Measurements from ENCODE around the gene NCR3LG1.
"Not testable (repeated sequence)": the region's sequence is repeated elsewhere in the genome, so short reads cannot be mapped to it uniquely, and the experiment has no call there.

Gene NCR3LG1

DNA sequence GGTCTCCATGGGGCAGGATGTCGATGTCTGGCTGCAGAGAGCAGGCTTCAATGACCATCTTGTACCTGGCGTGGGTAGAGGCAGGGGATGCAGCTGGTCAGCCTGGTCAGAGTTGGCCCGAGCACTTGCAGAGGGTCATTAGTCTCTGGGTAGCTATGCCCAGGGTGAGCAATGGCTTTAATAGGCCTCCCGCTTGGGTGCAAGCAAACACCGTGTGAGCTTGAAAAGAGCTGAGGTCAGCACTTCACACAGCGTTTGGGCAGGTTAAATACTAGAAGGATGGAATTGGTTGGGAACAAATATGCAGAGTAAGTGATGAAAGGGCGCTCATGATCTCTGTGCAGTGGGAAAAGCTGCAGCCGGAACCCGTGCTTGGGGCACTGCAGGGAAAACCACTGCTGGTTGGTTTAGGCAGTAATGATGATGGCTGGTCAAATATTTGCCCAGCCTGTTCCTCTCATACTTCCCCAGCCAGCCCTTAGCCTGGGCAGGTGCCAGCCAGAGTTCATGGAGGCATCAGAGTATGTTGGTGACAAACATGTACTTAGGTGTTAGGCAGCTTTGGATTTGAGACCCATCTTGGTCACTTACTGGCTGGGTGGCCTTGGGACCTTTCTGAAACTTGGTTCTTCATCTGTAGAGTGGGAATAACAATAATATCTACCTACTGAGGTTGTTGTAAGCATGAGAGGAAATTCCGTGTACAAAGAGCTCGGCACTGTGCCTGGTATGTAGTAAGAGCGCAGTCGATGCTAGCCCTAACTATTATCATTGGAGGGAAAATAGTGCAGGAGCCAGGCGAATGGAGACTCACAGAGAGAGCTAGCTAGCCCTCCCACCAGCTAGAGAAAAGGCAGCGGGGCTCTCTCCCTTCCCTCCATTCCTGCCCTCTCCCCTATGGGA lies 62.1 kb downstream of the NCR3LG1 start:
- FAIRE-seq: no peak

DNA sequence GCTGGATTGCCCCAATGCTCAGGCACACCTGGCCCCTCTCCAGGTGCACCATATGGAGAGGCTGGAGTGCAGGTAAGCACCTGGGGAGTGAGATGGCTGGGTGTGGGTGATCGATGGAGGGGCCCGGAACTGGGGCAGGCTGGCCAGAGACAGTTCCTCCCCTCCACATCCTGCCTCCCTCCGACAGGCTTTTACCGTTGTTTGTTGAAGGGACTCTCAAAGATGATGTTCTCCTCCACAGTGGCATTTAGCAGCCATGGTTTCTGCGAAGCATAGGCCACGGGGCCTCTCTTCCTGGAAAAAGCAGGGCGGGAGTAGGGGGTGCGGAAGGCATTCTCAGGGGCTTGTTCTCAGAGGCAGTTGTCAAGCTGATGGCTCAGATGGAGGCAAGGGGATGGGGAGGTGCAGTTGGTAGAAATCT lies 62.7 kb downstream of the NCR3LG1 start:
- no peak for FAIRE-seq

DNA sequence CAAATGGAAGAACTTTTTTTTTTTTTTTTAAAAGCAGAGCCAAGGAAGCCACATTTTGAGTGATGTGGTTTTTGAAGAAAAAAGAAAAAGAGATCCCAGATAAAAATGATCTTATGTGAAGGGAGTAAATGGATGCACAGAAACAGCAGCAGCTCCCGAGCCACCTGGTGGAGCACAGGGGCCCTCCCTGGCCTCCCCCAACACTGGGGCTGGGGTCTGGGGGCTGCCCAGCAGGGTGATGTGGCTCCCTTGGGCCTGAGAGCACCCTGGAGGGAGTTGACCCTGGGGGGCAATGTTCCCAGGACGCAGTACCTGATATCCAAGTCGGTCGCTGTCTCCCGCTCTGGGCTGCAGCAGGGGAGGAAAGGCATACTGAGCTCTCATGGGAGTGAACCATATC lies 63.4 kb downstream of the NCR3LG1 start:
- no peak for FAIRE-seq

GRCh38 chr11:17415523-17416104 lies 64.0 kb downstream of the NCR3LG1 start:
- FAIRE-seq: no peak

GRCh38 chr11:17416492-17416891 lies 64.9 kb downstream of the NCR3LG1 start:
- no peak for FAIRE-seq

DNA sequence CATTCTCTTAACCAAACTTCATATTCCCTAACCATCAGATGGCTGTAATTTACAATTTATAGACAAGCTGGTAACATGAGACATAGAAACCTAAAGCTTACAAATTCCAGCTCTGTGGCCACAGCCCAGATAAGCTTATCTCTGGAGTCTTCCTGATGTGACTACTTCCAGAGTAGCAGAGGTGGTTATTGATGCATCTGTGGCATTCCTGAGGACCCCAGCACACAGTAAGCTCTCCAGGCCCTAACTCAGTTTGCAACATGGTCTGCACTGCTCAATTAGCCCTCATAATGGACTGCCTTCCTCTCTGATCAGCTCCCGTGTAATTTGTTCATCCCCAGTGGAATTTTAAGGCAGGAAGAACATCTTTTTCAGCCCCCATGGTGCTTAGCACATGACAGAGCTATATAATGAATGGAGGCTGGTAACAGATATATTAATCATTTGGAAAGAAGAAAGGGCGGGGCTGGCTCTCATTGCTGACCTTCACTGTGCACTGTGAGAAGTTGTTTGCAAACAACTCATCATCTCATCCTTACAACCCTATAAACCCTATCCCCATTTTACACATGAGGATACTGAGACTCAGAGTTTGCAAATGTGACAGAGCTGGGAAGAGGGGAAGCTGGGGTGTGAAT lies 67.0 kb downstream of the NCR3LG1 start:
- no peak for FAIRE-seq

DNA sequence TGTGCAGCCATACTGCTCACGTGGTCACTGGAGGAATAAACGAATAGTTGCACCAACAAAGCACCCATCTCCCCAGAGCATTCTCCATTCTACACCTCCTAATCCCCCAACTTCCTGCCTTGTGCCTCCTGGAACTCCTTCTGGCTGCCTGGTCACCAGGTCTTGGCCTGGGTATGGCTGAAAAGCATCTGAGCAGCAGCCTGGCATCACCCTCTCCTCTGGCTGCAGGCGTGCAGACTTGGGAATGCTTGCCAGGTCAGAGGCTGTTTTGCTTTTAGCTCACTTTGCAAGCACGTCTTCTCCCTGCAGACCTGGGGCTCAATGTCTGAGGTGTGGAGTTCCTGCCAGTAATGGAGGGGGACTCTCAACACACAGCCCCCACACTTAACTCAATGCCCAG lies 70.2 kb downstream of the NCR3LG1 start:
- no peak for FAIRE-seq

DNA sequence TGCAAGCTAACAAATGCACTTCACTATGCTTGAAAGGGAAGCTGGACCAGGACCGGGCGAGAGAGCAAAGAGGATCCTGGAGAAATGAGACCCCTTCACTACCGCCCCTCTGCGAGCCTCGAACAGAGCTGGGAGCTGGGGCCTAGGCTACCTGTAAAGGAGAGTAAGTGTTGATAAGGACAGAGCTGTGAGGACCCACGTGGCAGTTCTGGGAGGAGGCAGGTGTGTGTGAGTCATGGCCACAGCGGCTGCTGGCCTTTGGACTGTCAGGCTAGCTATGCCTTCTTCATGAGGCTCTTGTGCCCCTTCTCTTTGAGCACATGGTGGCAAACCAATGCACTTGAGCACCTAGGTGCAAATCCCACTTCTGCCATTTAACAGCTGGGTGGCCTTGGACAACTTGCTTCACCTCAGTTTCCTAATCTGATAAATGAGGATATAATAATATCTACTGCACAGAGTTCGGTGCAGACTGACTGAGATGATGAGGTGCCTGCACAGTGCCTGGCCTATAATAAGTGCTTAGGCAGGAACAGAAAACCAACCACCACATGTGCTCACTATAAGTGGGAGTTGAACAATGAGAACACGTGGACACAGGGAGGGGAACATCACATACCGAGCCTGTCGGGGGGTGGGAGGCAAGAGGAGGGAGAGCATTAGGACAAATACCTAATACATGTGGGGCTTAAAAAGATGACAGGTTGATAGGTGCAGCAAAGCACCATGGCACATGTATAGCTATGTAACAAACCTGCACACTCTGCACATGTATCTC lies 72.1 kb downstream of the NCR3LG1 start:
- no peak for FAIRE-seq

GRCh38 chr11:17426233-17426632 lies 74.6 kb downstream of the NCR3LG1 start:
- not testable (repeated sequence) for FAIRE-seq
